K562 (cell line): ENCODE measurements around the gene MYO5C. TPM values are rescaled to one million over a fixed set of nuclear protein-coding genes. Genes with fewer than 3 reads are reported as not detected.
A peak's percentile ranks its signal among the peaks of the same experiment; 100 is the strongest.

Experiments
- ATAC-seq: fragments of 200-7000 bp; cut with Tn5 transposase; 3 replicates; pipeline ENCODE4 v1.9.1; 2020; ENCODE audit warnings: moderate library complexity
- BruUV-seq: library from RNA; stranded (reverse); fragments of 400-500 nt; replicated peaks from 2 replicates; lab custom pipeline; 2021; lab: Mats Ljungman, UMichigan
- CTCF ChIA-PET: fragments of 300-600 bp; formaldehyde crosslinking; extraction: SDS; loops from one replicate; lab custom pipeline; 2021; ENCODE audit warnings: low intra/inter-chr PET ratio; lab: Yijun Ruan, JAX
- POLR2A ChIA-PET: fragments of 300-600, 350-650 bp; sonication (Branson Sonifier 250); formaldehyde crosslinking; extraction: SDS; loops from one replicate; lab custom pipeline; 2021; ENCODE audit warnings: antibody characterized with exemption, inconsistent platforms; lab: Yijun Ruan, JAX
- DNase-seq, 4 experiments: peaks; one replicate each; pipeline versions ENCODE4 v3.0.0 to v3.0.0-alpha.2; 2011 to 2018; ENCODE audit warnings: low spot score in 3 of 4, mixed read lengths in 3 of 4; ENCODE audit errors: extremely low read depth in 1 of 4
- FAIRE-seq: peaks from 2 replicates; lab custom pipeline; 2011; peaks lifted over from hg19 to GRCh38; lab: Jason Lieb, UNC
- H2AFZ ChIP-seq: 2 replicates; pipeline ENCODE4 v1.6.0; 2011; ENCODE audit warnings: low read depth, low read length, control low read depth, inconsistent platforms
- H3K27ac ChIP-seq: fragments of 200-600 bp; 3 replicates; pipeline ENCODE4 v1.8.0; 2011; ENCODE audit warnings: low read depth, mild to moderate bottlenecking, control low read depth, inconsistent platforms, low read length, moderate library complexity, mixed read lengths; ENCODE audit errors: extremely low read depth
- H3K27me3 ChIP-seq, 2 experiments: fragments of 300-600 bp in 1 of 2; 2 replicates in 1 of 2; 3 replicates in 1 of 2; pipeline versions ENCODE4 v1.6.0 to v1.8.0; 2011; ENCODE audit warnings: inconsistent platforms in 2 of 2, low read length in 2 of 2, mild to moderate bottlenecking in 1 of 2, mixed read lengths in 1 of 2, moderate library complexity in 1 of 2; ENCODE audit not compliant: control insufficient read depth in 2 of 2, insufficient read depth in 2 of 2
- H3K36me3 ChIP-seq: fragments of 300-600 bp; 3 replicates; pipeline ENCODE4 v1.8.0; 2011; ENCODE audit warnings: mild to moderate bottlenecking, low read length, inconsistent platforms; ENCODE audit not compliant: control insufficient read depth, insufficient read depth
- H3K4me1 ChIP-seq, 2 experiments: fragments of 200-600 bp in 1 of 2; replicated peaks in 1 of 2; 2 replicates in 1 of 2; 3 replicates in 1 of 2; pipeline versions ENCODE4 v1.5.1 to v1.8.0; 2011; ENCODE audit warnings: inconsistent platforms in 2 of 2, low read length in 2 of 2, mild to moderate bottlenecking in 1 of 2, mixed read lengths in 1 of 2, moderate library complexity in 1 of 2; ENCODE audit not compliant: control insufficient read depth in 2 of 2, insufficient read depth in 2 of 2
- H3K4me2 ChIP-seq: 2 replicates; pipeline ENCODE4 v1.6.1; 2011; ENCODE audit warnings: low read length, control low read depth, inconsistent platforms, mixed read lengths; ENCODE audit not compliant: insufficient read depth
- H3K4me3 ChIP-seq: fragments of 200-600 bp; sonication (generic), shearing (Covaris generic); 2 replicates; pipeline ENCODE4 v1.5.1; 2016; ENCODE audit warnings: control low read depth, inconsistent platforms
- H3K79me2 ChIP-seq: fragments of 200-600 bp; 3 replicates; pipeline ENCODE4 v1.8.0; 2011; ENCODE audit warnings: low read length, inconsistent platforms; ENCODE audit not compliant: control insufficient read depth, insufficient read depth
- H3K9ac ChIP-seq, 2 experiments: 2 replicates each; pipeline versions ENCODE4 v1.6.0 to v1.6.1; 2011; ENCODE audit warnings: low read depth in 2 of 2, low read length in 2 of 2, control low read depth in 1 of 2, inconsistent platforms in 1 of 2, mild to moderate bottlenecking in 1 of 2, mixed read lengths in 1 of 2; ENCODE audit not compliant: insufficient read depth in 1 of 2
- H3K9me1 ChIP-seq: one replicate; pipeline ENCODE4 v1.6.0; 2011; ENCODE audit warnings: inconsistent platforms, mild to moderate bottlenecking, low read length, moderate library complexity; ENCODE audit not compliant: control insufficient read depth, insufficient read depth
- H3K9me3 ChIP-seq: replicated peaks from 2 replicates; pipeline ENCODE4 v1.5.1; 2011; ENCODE audit warnings: low read depth, low read length, inconsistent platforms; ENCODE audit not compliant: control insufficient read depth, insufficient read depth
- H4K20me1 ChIP-seq: replicated peaks from 2 replicates; pipeline ENCODE4 v1.6.1; 2011; ENCODE audit warnings: low read length, inconsistent platforms, mixed read lengths; ENCODE audit not compliant: control insufficient read depth, insufficient read depth
- FOXM1 ChIP-seq, 2 experiments: fragments of 450-650 bp in 1 of 2; sonication (generic) in 1 of 2; formaldehyde crosslinking in 1 of 2; IDR thresholded peaks; 2 replicates each; pipeline versions ENCODE4 v1.6.1 to v1.9.0; 2017 to 2022; ENCODE audit warnings: low read depth in 2 of 2, mild to moderate bottlenecking in 2 of 2, missing genetic modification reagents in 1 of 2, moderate library complexity in 1 of 2
- HES1 ChIP-seq: fragments of 450-650 bp; IDR thresholded peaks from 2 replicates; pipeline ENCODE4 v1.6.1; 2016; ENCODE audit warnings: low read depth, mild to moderate bottlenecking, moderate library complexity
- PBX2 ChIP-seq, 2 experiments: IDR thresholded peaks in 1 of 2; conservative IDR thresholded peaks in 1 of 2; 2 replicates each; pipeline ENCODE4 v1.6.1; 2016; ENCODE audit warnings: low read depth in 2 of 2, mild to moderate bottlenecking in 1 of 2, missing compliant biosample characterization in 1 of 2, missing genetic modification characterization in 1 of 2, moderate library complexity in 1 of 2
- POU5F1 ChIP-seq: fragments of 150-350 bp; IDR thresholded peaks from 2 replicates; pipeline ENCODE4 v1.6.1; 2014; ENCODE audit warnings: borderline replicate concordance, low read length, low read depth, mild to moderate bottlenecking; ENCODE audit not compliant: partially characterized antibody
- PURB ChIP-seq: sonication (generic); formaldehyde crosslinking; IDR thresholded peaks from 2 replicates; pipeline ENCODE4 v1.9.0; 2021; ENCODE audit warnings: low read depth, mild to moderate bottlenecking, missing genetic modification reagents
- RAD21 ChIP-seq, 2 experiments: fragments of 250-450 bp in 1 of 2; fragments of 450-650 bp in 1 of 2; sonication (Bioruptor Pico) in 1 of 2; formaldehyde crosslinking in 1 of 2; IDR thresholded peaks in 1 of 2; conservative IDR thresholded peaks in 1 of 2; 2 replicates each; pipeline versions ENCODE4 v1.4.0 to v1.8.0; 2020 to 2022; ENCODE audit warnings: mild to moderate bottlenecking in 2 of 2, moderate library complexity in 1 of 2
- SMC3 ChIP-seq: conservative IDR thresholded peaks from 2 replicates; pipeline ENCODE4 v1.6.1; 2011; ENCODE audit warnings: low read depth, low read length, improper control_type of control experiment; ENCODE audit not compliant: insufficient read depth
- XRCC5 ChIP-seq: fragments of 200-400 bp; formaldehyde crosslinking; IDR thresholded peaks from 2 replicates; pipeline ENCODE4 v1.6.1; 2017; ENCODE audit warnings: low read depth, mild to moderate bottlenecking, low read length
- WGBS: fragments of 100-300 bp; shearing (Covaris generic); methylation state at CpG from one replicate; pipeline ENCODE4 v1.1.6; 2016; ENCODE audit warnings: low coverage, mixed read lengths; ENCODE audit not compliant: insufficient coverage; ENCODE audit errors: missing lambda C conversion rate; 5-methylcytosine and 5-hydroxymethylcytosine counted together
- in situ Hi-C: fragments of 300-500 bp; cut with MboI; formaldehyde crosslinking; loops from 4 replicates; pipeline ENCODE4 v1.15.0; 2018; ENCODE audit warnings: inconsistent platforms, mixed read lengths
- intact Hi-C: fragments of 100-400 bp; cut with micrococcal nuclease; formaldehyde crosslinking; loops from 2 replicates; pipeline ENCODE4 v1.14.2; 2022
- polyA plus RNA-seq, 8 experiments: library from polyadenylated mRNA; depleted of rRNA in 4 of 8; stranded (reverse) in 5 of 8; unstranded in 3 of 8; fragments of >200 nt; fragmentation: Nextera tagmentation in 2 of 8; fragmentation: Illumina TruSeq in 1 of 8; extraction: Ambion mirVana in 2 of 8; extraction: Trizol in 1 of 8; gene quantifications; 2 replicates each; pipeline versions ENCODE4 v1.2.1 to v1.2.3, GENCODE V29; 2011 to 2014; ENCODE audit warnings: inconsistent platforms in 1 of 8, missing spikeins in 1 of 8
- total RNA-seq, 7 experiments: library from RNA; depleted of rRNA in 6 of 7; stranded (reverse); fragments of >200 nt in 6 of 7; fragmentation: Illumina TruSeq in 2 of 7; extraction: Trizol in 2 of 7; gene quantifications; 2 replicates each; pipeline versions ENCODE4 v1.2.1 to v1.2.3, GENCODE V29; 2011 to 2021; ENCODE audit warnings: low replicate concordance in 1 of 7

Gene MYO5C
- total and polyA plus RNA-seq, 9 of the 15 experiments (the other 6 are each of a cell fraction or from before 2014, with no cell fraction given): 0.01 to 0.24 TPM; not detected in 7

- ATAC-seq: no peak
- POLR2A ChIA-PET: interaction anchor here (1.0 to 2.3 kb wide), 2 partner anchors 14 to 17 kb away, joined by 5 to 7 read pairs; no protein-coding TSS in a partner anchor
- intact Hi-C loops: no loop called here
- BruUV-seq: no TSS peak
- Histone ChIP-seq H2AFZ (no peak overlapping the region), H3K79me2 (no peaks in the 10 kb centered on the region), H3K36me3 (no peaks in the 10 kb centered on the region), H3K9me3 (no peaks in the 10 kb centered on the region), H3K4me2 (no peak overlapping the region), H4K20me1 (no peaks in the 10 kb centered on the region)
- TF ChIP-seq FOXM1 (IDR thresholded peaks at IDR 0.05; ENCODE audit: low read depth): no peak
- no peak for TF ChIP-seq FOXM1 (CRISPR knock-in tag; IDR thresholded peaks at IDR 0.05; ENCODE audit: low read depth)
- TF ChIP-seq, all 486 proteins: peak for 0
- H3K27me3 ChIP-seq: peaks cover 7 to 9% of the 10 kb centered on the region in 2 experiments; a peak in 2 of 5 replicates
- DNase-seq (no peak), FAIRE-seq (no peak)
- no peak overlapping the region for H3K9ac ChIP-seq
- H3K4me1 ChIP-seq: peaks cover 0 to 2% of the 10 kb centered on the region in 2 experiments; a peak in 1 of 5 replicates
- H3K4me3 ChIP-seq: no peak overlapping the region
- H3K27ac ChIP-seq: no peak overlapping the region
- in situ Hi-C loops: no loop called here
- no peaks in the 10 kb centered on the region for H3K9me1 ChIP-seq
- WGBS: 0% methylated on average over 3 of the region's 3 CpGs
- CTCF ChIA-PET: no interaction called here
These were observed 82.4 kb downstream of the MYO5C start for GRCh38 chr15:52213206-52213605.

- Histone ChIP-seq H3K9me1 (no peaks in the 10 kb centered on the region), H3K4me3 (no peak overlapping the region), H3K4me1 (no peaks in the 10 kb centered on the region), H3K27ac (no peak overlapping the region), H4K20me1 (no peaks in the 10 kb centered on the region), H3K9ac (no peak overlapping the region), H3K27me3 (peaks cover 7 to 23% of the 10 kb centered on the region in 2 experiments; a peak in 3 of 5 replicates), H3K9me3 (no peaks in the 10 kb centered on the region), H3K36me3 (no peaks in the 10 kb centered on the region), H2AFZ (no peak overlapping the region), H3K79me2 (no peaks in the 10 kb centered on the region), H3K4me2 (no peak overlapping the region)
- ChIA-PET CTCF (interaction anchor here (0.5 to 0.6 kb wide), 3 partner anchors 138 to 303 kb away, joined by 3 to 6 read pairs (median 4); no protein-coding TSS in a partner anchor), POLR2A (interaction anchor here (0.7 to 1.0 kb wide), 3 partner anchors 15 to 425 kb away, joined by 3 to 5 read pairs (median 3); no protein-coding TSS in a partner anchor)
- FAIRE-seq (peak; percentile 91), ATAC-seq (peak; percentile 99), DNase-seq (peak; percentile 65 to 78 (median 70))
- intact Hi-C loops (loop anchor here (1.0 kb wide), 3 partner anchors 25 to 226 kb away; no protein-coding TSS in a partner anchor), in situ Hi-C loops (no loop called here)
- BruUV-seq: no TSS peak
- 0% methylated on average over 2 of the region's 2 CpGs for WGBS
- TF ChIP-seq HES1: no peak
- TF ChIP-seq POU5F1: no peak
- no peak for TF ChIP-seq PURB (CRISPR knock-in tag)
- TF ChIP-seq PBX2 (CRISPR knock-in tag; IDR thresholded peaks at IDR 0.05; ENCODE audit: low read depth): no peak
- TF ChIP-seq PBX2 (tag; conservative IDR thresholded peaks at IDR 0.05; ENCODE audit: low read depth): 0 out of 2 replicates have a peak, but pooled peaks have one; percentile 27
- TF ChIP-seq SMC3: peak; percentile 58
- TF ChIP-seq XRCC5: 0 out of 2 replicates have a peak, but pooled peaks have one; percentile 39
- peak; percentile 60 to 76 for TF ChIP-seq RAD21 (CRISPR knock-in tag; conservative IDR thresholded peaks at IDR 0.05 in 1 of 2, IDR thresholded peaks at IDR 0.05 in 1 of 2)
These were observed 87.2 kb downstream of the MYO5C start for GRCh38 chr15:52208306-52208946.
